ENCODE data around the gene ZNF385B.

Gene ZNF385B

DNA sequence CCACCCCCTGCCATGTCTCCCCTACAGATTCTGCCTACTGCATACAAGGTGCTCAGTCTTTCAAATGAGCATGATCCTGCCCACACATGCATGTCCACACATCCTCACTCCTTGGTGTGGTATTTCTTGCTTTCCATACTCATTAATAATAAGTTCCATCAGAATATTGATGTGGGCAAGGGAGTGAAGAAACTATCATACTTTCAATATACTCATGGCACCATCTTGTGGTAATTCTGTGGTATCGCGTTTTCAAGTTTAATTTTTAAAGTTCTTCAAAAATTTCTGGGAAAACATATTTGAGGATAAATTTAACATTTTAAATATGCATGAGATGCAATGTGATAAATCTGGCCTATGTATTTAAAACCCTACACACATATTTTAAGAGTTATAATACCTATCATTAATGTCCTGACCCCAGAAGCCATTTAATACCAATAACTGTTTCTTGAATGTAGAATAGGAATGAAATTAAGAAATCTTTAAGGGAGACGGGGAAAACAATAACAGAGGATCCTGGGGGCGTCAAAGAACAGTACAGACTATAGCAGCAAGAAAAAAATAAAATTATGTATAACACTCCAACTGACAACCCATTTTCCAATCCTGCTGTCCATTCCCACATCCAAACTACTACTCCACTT lies 110.1 kb downstream of the ZNF385B start:
- DNase-seq (ENCODE audit: low read depth): peak; percentile 44
- TF ChIP-seq, protein P1, sequence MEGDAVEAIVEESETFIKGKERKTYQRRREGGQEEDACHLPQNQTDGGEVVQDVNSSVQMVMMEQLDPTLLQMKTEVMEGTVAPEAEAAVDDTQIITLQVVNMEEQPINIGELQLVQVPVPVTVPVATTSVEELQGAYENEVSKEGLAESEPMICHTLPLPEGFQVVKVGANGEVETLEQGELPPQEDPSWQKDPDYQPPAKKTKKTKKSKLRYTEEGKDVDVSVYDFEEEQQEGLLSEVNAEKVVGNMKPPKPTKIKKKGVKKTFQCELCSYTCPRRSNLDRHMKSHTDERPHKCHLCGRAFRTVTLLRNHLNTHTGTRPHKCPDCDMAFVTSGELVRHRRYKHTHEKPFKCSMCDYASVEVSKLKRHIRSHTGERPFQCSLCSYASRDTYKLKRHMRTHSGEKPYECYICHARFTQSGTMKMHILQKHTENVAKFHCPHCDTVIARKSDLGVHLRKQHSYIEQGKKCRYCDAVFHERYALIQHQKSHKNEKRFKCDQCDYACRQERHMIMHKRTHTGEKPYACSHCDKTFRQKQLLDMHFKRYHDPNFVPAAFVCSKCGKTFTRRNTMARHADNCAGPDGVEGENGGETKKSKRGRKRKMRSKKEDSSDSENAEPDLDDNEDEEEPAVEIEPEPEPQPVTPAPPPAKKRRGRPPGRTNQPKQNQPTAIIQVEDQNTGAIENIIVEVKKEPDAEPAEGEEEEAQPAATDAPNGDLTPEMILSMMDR (conservative IDR thresholded peaks at IDR 0.05; ENCODE audit: low read length): peak; percentile 67
- H3K4me3 ChIP-seq (ENCODE audit: low read length): no peak overlapping the region

DNA sequence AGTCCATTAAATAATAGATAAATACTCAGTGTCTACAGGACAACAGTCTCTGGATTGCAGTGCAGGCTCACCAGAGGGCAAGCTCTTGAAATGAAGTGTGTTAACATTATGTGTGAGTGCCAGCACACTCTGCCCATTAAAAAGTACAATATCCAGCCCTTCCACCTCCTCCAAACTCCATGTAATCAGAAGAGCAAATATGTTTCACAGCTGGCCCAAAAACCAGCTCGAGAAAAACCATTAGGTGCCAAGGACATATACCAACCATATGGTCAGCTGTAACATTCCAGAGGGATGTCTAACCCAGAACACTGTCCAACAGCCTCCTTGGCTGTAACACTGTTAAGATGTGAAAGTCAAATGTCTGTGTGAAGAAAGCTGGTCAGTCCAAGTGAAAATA lies 112.2 kb downstream of the ZNF385B start:
- DNase-seq (ENCODE audit: low read depth): peak; percentile 80
- no peak overlapping the region for H3K4me3 ChIP-seq (ENCODE audit: low read length)
- TF ChIP-seq, protein P1 (conservative IDR thresholded peaks at IDR 0.05; ENCODE audit: low read length): no peak

DNA sequence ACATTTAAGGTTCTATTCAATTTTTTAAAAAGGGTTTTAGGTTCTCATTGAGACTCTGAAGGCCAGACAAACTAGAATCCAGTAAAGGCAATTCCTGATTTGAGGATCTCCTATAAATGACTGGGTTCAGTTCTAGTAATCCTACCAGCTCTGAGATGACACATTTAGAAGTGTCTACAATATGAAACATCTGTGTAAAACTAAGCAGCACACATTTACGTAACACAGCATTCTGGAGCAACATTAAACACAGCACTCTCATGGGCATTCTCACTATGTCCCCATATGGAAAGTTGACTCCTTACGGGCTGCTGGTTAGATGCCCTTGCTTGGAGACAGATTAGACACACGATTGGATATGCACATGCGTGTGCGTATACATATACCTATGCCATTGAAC lies 114.4 kb downstream of the ZNF385B start:
- DNase-seq (ENCODE audit: low read depth): peak; percentile 24
- TF ChIP-seq, protein P1 (conservative IDR thresholded peaks at IDR 0.05; ENCODE audit: low read length): no peak
- H3K4me3 ChIP-seq (ENCODE audit: low read length): no peak overlapping the region

DNA sequence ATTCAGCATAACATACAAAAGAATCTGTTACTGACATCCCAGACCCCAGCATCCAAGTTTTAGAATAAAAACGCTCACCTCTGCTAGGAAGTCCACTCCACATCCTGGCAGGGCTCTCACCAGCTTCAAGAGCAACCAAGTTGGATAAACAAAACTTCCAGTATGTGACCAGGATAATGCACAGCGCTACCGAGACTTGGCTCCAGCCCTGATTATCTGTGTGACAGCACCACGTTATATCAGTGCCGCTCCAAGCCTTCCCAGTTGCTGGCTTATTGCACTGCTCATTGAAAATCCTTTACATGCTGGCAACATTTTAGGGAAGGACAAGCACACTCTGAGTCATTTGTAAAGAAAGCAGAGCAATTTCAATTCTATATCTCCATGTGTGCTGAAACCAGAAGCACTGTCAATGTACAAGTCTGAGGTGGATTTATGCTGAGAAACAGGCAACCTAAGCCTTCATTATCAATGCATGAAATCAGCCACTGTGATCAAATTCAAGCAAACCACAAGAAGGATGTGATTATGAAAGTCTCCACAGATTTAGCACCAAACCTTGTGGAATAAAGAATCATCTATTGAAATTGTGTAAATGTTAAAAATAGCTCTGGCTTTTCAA lies 115.7 kb downstream of the ZNF385B start:
- TF ChIP-seq, protein P1 (conservative IDR thresholded peaks at IDR 0.05; ENCODE audit: low read length): no peak
- peak; percentile 7 for DNase-seq (ENCODE audit: low read depth)
- H3K4me3 ChIP-seq (ENCODE audit: low read length): no peak overlapping the region

DNA sequence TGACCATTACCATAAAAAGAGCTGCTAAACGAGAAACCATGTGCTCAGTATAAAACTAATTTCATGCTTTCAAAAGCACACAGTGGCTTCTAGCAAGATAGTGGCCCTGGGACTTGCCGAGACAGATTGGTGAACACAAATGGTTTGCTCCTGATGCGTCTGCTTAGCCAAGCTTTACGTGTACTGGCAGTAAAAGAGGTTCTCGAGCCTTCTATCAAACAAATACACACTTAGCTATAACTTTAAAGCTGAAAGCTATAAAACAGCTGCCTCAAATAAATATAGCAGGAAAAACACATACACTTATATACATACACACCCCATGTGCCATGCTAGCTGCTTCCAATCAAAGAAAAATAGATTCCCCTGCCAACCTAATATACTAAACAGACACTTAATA lies 117.0 kb downstream of the ZNF385B start:
- TF ChIP-seq, protein P1 (conservative IDR thresholded peaks at IDR 0.05; ENCODE audit: low read length): no peak
- no peak for DNase-seq (ENCODE audit: low read depth)
- no peak overlapping the region for H3K4me3 ChIP-seq (ENCODE audit: low read length)

DNA sequence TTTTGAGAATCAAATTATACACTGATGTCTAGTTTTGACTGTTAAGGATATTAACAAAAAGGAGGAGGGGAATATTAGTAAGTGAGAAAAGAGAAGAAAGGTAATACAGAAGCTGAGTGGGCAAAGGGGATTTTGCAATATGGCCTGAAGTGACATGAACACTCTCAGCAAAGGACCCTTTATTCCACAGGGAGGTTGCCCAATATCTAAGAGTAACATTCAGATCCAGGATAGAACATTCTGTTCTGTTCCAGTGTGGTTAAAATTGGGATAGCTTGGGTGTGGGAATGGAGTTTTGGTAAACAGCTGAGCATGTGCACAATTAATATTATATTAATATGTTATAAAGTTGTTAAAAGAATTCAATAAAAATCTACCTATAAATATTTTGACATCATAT lies 120.1 kb downstream of the ZNF385B start:
- TF ChIP-seq, protein P1 (conservative IDR thresholded peaks at IDR 0.05; ENCODE audit: low read length): no peak
- no peak for DNase-seq (ENCODE audit: low read depth)
- H3K4me3 ChIP-seq (ENCODE audit: low read length): no peak overlapping the region

DNA sequence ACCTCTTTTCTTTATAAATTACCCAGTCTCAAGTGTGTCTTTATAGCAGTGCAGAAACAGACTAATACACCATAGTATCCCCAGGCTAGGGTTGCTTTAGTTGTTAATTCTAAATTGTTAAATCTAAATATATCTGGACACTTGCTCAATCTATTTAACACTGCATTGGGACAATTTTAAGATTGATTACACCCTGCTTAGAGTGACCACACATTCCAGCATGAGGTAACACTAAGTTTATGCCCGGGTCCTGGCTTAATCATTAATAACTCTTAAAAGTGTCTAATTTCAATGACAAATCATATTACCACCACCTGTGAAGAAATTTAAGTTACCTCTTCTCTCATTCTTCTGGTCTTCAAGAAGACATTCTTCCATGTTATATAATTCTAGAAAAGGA lies 131.4 kb downstream of the ZNF385B start:
- no peak for DNase-seq (ENCODE audit: low read depth)
- no peak overlapping the region for H3K4me3 ChIP-seq (ENCODE audit: low read length)
- TF ChIP-seq, protein P1 (conservative IDR thresholded peaks at IDR 0.05; ENCODE audit: low read length): no peak
